HG03025 (cell line): ENCODE data around the gene GALNS.
"Not testable (repeated sequence)": the region's sequence is repeated elsewhere in the genome, so short reads cannot be mapped to it uniquely, and the experiment has no call there.

Experiments
- ATAC-seq: cut with Tn5 transposase; IDR thresholded peaks from one replicate; pipeline ENCODE4 v1.9.1; 2021; ENCODE audit warnings: mild to moderate bottlenecking, moderate library complexity; ENCODE audit not compliant: unreplicated experiment, low FRiP score

The GALNS gene

GRCh38 chr16:88789594-88789993 lies 67.2 kb downstream of the GALNS start:
- ATAC-seq, result no peak

GRCh38 chr16:88788749-88789148 lies 68.0 kb downstream of the GALNS start:
- not testable (repeated sequence) for ATAC-seq

- no peak for ATAC-seq
Measured at GRCh38 chr16:88787579-88788314, 69.0 kb downstream of the GALNS start.

GRCh38 chr16:88785106-88785924 lies 71.4 kb downstream of the GALNS start, which contains the start of gene PIEZO1:
Gene PIEZO1, minus strand, starts transcription at chr16:88785220. Its CDS starts 256 bp downstream, at chr16:88784964.
- ATAC-seq, result no peak

- ATAC-seq, result no peak
Measured at GRCh38 chr16:88784856-88785105, 72.0 kb downstream of the GALNS start.

GRCh38 chr16:88784074-88784855 lies 72.5 kb downstream of the GALNS start:
- no peak for ATAC-seq

- no peak for ATAC-seq
Measured at GRCh38 chr16:88783391-88784073, 73.2 kb downstream of the GALNS start.

GRCh38 chr16:88782454-88783390 lies 74.0 kb downstream of the GALNS start:
- ATAC-seq, result no peak

- no peak for ATAC-seq
Measured at GRCh38 chr16:88781140-88782077, 75.3 kb downstream of the GALNS start.

- no peak for ATAC-seq
Measured at GRCh38 chr16:88780142-88781062, 76.3 kb downstream of the GALNS start.

- ATAC-seq, result no peak
Measured at GRCh38 chr16:88779406-88780141, 77.2 kb downstream of the GALNS start.

GRCh38 chr16:88778541-88779065 lies 78.1 kb downstream of the GALNS start:
- no peak for ATAC-seq

GRCh38 chr16:88778271-88778525 lies 78.5 kb downstream of the GALNS start:
- no peak for ATAC-seq

- no peak for ATAC-seq
Measured at GRCh38 chr16:88777471-88778270, 79.1 kb downstream of the GALNS start.

- ATAC-seq, result no peak
Measured at GRCh38 chr16:88775825-88776224, 80.9 kb downstream of the GALNS start.
